Endometrial microvascular endothelial cells (primary cell): Measurements from ENCODE around the gene SLC6A15. TPM values are rescaled to one million over a fixed set of nuclear protein-coding genes. Genes with fewer than 3 reads are reported as not detected.

Experiments used
- in situ Hi-C: cut with HindIII; loops from 2 replicates; pipeline ENCODE4 v1.10.0; 2017; ENCODE audit warnings: low sequenced_read_pairs, low pct_unique_long_range_greater_than_20kb; ENCODE audit errors: inconsistent ontology term
- total RNA-seq: library from RNA; depleted of rRNA; stranded (reverse); fragments of >200 nt; gene quantifications from one replicate; pipeline ENCODE4 v1.2.3, GENCODE V29; 2015; ENCODE audit errors: inconsistent ontology term

Gene SLC6A15
- total RNA-seq = 3.4 TPM

DNA sequence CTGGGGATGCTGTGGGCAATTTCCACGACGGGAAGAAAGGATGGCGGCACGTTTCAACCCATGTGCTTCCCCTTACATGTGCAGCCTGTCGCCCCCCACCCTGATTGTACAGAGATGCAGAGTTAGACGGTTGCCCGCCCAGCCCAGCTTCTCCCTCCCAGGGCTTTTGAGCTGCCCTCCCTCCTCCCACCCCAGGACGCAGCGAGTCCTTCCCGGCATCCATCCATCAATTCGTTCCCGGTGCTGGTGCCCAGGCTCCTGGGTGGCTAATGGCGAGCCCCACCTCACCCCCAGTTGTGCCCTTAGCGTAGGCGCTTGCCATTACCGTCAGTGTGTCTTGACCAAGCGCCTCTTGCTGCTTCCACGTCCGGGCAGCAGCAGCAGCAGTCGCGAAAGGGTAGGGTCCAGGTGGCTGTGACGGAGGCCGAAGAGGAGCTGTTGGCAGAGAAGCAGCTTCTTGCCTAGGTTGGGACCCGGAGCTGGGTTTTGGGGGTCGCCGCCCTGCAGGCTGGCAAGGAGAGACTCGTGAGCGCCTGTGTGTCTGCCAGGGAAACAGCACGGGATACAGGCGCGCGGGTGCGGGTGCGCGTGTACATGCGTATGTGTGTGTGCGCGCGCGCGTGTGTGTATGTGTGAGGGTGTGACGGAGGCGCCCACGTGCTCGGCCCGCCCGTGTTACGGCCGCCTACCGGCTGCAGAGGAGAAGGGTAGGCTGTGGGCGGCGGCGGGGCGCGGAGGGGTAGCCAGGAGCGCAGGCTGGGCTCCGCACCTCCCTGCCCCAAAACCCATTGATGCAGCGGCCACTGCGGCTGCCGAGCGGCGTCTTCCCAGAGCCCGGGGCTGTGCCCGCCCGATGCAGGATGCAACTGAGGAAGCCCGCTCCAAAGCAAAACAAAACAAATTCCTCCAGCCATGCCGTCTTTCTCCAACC lies at the start of gene SLC6A15:
Gene SLC6A15 (minus strand): TSS at position 602 of the 931 bp plus-strand sequence. CDS start 20,679 bp downstream, outside the sequence.
- in situ Hi-C loops = no loop called here

DNA sequence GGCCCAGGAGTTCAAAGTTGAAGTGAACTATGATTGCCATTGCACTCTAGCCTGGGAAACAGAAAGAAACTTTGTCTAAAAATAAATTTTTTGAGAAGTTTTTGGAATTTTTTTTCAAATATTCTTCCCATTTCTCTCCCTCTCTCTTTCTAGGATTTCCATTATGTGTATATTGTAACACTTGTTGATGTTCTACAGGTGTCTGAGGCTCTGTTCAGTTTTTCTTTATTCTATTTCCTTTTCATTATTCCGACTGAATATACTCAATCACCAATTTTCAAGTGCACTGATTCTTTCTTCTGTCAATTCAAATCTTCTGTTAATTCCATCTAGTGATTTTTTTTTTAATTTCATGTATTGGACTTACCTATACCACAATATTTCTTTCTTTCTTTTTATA lies 48.3 kb upstream of the SLC6A15 start:
- in situ Hi-C loops = no loop called here

DNA sequence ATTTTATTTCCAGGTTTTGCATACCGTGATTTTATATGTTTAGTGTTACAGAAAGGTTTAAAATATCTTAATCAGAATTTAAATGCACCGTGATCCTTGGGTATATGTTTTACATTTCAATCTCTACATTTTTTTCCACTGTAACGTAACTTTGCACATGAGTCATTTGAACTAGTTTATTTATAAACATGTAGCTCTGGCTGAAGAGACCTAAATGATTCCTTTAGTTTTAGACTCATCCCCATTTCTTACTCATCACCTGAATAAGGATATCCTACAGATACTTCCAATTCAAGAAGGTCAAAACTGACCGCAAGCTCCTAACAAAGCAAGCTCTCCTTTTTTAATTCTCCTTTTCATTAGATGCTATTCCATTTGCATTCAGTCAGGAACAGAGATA lies 42.7 kb upstream of the SLC6A15 start:
- in situ Hi-C loops = no loop called here

DNA sequence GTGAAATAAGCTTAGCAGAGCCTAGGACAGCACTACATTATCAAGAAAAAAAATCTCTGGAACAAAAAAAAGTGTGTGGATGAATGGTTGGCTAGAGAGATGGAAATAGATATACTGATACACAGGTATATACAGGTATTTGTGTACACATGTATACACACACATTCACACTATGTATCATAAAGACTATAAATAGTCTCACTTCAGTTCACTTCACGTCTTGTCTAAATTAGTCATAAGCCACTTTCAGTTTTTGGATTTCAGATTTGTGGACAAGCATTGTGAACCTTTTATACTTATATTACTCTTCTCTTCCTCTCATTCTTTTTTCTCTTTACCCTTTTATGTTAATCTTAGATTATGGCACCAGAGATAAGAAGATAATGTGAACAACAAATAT lies 41.8 kb upstream of the SLC6A15 start:
- in situ Hi-C loops = no loop called here

DNA sequence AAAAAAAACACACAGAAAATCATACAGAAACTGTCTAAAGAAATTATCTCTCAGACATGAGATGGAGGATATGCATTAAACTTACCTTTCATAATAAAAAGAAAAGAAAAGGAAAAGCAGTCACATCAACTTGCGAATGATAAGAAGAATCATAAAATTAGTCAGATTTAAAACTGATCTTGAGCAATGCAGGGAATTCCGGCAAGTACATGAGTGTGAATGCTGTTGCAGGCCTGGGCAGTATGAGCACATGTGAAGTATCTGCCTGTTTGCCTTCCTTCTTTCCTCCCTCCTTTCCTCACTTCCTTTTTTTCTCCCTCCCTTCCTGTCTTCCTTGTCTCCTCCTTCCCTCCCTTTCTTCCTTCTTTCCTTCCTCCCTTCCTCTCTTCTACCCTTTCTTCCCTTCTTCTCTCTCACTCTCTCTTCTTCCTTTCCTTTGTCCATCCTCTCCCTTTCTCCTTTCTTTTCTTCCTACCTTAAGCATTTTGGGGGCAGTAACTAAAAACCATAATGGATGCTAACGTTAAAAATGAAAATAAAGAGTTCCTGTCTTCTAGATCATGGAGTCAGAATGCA lies 38.5 kb upstream of the SLC6A15 start:
- in situ Hi-C loops = no loop called here

DNA sequence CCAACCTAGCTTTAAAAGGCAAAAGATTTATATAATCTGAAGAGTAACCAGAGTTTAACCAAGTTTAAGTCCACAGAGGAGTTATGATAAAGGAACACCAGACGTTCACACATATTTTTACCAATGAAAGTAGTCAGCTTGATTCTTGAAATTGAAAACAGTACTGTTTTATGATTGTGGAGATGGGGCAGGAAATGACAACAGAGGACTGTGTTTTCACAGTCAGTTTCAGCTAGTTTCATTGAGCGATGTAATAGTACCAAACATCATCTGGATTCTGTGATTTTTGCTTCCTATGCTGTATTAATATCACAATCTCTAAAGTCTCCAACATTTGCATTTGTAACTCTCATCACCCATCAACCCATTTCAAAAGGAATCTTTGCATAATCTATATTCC lies 34.2 kb upstream of the SLC6A15 start:
- in situ Hi-C loops = no loop called here

DNA sequence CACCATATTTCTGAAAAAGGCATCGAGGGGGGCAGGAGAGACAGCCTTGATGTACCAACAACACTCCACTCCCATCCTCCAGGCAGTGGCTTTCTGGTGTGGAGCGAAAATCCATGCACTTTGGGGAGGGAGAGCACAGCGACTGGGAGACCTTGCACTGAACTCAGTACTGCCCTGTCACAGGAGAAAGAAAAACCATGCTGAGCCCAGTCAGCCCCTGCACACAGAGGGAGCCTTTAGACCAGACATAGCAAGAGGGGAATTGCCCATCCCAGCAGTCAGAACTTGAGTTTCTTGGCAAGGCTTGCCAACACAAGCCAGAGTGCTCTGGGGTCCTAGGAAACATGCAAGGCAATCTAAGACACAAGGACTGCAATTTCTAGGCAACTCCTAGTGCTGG lies 24.8 kb upstream of the SLC6A15 start:
- in situ Hi-C loops = no loop called here

DNA sequence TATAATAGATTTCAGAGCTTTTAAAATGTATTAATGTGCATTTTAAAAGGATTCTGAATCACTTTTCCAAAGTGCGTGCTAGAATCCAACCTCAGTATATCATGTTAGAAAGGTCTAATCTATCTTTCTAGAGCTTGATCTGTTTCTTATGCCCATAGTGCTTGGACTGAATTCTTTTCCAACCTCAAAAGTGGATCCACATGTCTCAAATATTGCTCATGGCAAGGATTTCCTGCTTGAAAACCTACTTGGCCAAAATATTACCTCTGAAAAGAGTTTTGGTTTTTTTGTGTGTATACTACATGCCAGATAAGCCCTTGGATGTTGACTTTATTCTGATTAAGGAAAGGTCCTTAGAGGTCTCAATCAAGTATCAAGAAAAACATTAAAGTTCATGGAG lies 16.9 kb upstream of the SLC6A15 start:
- in situ Hi-C loops = no loop called here

DNA sequence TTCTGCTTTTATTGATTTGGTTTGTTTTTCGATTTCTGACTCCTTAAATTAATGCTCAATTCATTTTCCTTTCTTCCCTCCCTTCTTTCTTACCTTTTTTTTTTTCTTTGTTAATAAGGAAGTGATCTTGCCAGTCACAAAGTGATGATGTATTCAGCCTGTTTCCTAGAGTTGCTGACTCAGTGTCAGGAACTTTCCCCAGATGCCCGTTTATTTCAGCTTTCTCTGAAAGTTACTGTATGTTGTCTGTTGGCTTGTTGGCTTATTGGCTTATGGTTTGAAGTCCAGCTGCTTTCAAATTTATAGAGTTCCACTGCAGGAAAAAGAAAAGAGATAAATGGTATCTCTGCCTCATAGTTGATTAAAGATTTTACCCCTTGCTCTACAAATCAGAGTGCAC lies 12.4 kb upstream of the SLC6A15 start:
- in situ Hi-C loops = no loop called here

DNA sequence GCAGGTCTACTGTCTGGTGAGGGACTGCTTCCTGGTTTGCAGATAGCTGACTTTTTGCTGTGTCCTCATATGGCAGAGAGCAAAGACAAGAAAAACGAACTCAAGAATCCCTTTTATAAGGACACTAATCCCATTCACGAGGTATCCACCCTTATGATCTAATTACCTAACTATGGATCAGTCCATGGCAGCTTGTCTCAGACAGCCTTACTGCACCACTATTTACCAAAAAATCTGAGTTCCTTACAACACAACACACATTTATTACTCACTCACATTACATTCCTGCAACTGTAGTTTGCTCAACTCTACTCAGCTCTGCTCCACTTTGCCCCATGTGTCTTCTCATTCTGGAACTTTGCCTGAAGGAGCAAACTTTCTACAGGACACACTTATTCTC lies 10.1 kb upstream of the SLC6A15 start:
- in situ Hi-C loops = no loop called here

DNA sequence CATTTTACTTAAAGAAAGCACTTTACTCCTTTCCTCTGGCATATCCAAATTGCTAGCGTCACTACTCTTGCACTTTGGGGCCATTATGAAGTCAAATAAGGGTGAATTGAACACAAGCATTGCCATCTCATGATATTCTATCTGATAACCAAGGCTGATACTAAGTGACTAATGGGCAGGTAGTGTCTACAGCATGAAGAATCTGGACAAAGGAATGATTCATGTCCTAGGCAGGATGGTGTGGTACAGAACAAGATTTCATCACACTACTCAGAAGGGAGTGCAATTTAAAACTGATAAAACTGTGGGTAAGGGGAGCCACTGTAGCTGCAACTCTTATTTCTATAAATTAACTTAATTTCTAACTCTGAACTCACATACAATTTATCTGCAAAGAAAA lies 7.7 kb upstream of the SLC6A15 start:
- in situ Hi-C loops = no loop called here

DNA sequence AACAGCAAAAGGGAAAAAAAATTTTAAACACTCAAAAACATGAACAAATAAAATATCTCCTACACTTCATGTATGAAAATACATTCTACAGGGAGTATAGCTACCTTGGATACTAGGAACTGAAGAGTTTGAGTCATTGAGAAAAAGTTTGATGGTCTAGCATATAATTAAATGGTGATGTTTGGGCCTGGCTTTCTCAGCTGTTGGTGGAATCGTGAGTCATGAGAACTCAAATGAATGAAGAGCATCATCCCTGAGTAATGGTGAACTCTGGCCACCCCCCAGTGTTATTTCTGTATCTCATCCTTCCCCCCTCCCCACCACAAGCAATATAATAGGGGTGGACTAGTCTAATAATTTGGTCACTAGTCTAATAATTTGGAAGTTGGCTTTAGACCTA lies 6.7 kb upstream of the SLC6A15 start:
- in situ Hi-C loops = no loop called here

DNA sequence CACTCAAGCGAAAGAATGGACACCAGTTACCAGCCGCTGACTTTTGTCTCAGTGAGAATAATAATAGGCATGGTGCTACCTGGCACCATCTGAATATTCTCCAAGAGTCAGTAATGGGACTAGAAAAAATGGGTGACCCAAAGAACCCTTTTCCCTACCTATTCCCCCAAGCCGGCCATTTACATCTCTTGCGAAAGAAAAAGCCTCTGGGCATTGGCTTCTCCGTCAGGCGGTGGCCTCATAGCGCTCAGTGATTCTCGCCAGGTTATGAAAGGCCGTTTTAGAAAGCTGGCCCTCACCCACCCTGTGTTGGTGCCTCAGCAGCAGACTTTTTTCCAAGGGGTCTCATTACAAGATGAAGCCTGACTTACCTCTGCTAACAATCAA lies 523 bp upstream of the SLC6A15 start:
- in situ Hi-C loops = no loop called here

DNA sequence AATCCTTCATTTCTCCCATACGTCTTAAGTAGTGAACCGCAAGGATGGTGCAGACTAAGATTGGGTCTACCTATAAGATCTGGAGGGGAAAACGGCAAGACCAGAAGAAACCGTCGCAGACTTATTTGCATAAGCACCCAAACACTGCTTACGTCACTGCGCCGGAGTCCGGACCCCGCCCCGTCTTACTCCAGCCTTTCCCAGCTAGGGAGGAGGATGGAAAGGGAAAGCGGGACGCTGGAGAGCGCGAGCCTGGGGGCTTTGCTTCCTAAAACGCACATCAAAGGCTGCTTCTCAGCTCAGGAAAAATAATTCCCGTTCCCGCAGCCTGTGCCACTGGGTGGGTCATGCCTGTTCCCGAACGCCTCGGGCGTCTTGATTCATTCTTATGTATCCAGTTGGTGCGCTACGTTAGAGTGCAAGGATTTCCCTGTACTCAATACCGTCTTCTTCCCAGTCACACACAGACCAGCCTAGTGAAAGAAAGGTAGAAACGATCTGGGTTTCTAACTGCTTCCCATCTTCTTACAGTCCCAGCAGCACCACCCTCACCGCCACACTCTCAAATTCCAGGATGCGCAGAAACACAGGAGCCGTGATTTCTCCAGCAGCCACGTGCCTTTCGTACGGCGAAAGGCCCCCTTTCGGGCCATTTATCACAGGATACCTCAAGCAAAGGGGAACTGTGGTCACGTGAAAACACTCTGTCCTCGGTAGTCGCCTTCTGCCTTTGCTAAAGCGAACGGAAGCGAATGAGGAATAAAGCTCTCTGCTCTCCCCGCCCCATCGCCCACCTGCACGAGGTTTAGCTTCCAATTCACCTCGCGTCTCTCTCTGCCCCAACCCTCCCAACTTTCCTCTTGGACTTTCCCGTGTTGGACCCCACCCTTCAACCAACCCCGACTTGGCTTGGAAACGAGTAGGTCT lies 1.1 kb downstream of the SLC6A15 start:
- in situ Hi-C loops = no loop called here

DNA sequence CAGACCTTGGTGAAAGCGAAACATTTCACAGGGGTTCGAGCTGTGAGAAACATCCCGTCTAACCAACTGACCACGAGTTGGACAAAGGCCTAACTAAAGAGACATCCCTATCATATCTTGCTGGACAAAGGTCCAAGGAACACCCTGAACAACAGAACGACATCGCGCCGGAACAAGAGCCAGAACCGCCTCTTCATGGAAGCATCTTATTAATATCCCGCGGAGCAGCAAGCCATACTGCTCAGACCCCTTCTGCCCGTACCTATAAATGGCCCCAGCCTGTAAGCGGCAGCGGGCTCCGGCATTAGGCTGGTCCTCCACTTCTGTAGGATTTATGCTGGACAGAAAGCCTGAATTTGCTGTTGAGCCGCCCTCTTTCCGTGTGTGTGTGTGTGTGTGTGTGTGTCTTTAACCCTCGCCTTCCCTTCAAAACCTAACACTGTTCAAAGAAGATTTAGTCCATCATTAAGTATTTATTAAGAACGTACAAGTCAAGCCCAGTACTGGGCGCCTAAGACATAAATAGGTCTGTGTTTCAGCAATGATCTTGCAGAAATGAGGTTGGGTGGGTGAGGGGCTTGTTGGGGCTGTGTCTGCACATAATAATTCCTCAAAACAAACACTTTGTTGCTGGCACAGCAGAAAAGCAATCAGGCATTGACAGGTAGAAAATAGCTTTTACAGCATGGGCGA lies 1.9 kb downstream of the SLC6A15 start:
- in situ Hi-C loops = no loop called here

DNA sequence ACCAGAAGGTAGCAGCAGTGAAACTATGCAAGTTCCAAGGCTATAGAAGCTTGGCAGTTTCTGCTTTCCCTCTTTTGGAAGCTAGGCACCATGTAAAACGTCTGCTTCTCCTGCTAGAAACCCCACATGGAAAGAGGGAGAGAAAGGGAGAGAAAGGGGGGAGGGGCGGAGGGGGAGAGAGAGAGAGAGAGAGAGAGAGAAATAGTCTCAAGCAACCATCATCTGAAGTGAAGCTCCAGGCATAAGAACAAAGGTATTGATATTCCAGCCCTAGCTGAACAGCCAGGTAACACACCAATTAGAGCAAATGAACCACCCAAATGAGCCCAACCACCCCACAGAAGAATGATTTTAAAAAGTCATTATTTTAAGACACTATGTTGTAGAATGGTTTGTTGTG lies 8.5 kb downstream of the SLC6A15 start:
- in situ Hi-C loops = no loop called here

DNA sequence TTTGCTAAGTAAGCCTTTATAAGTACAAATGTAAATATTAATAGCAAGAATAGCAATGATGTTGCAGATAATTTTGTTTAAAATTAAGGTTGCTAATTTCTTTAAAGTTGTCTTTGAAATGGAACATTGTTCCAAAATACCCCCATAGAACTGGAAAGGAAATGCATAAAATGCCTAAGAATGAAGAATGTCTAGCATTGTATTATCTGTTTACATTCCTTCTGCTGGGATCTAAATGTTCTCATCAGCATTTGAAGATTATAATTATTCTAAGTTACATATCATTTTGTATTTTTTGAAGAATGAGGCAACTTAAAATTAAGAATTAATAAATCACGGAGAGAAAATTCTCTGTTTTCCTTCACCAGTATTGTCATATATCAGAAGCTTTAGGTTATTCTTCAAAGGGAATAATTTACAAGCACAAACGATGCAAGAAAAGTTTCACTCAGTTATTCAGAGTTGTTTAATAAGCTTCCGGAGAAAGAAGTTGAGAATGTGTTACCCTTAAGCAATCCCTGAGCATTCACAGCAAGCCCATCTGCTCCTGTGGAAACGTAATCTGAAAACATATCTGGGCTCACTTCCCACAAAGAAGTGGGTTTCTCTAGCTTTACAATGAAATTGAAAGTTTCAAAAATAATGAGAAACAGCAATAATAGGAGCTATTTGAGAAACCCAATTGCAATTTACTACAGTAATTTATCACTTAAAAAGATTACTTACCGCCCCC lies 21.3 kb downstream of the SLC6A15 start:
- in situ Hi-C loops = no loop called here

DNA sequence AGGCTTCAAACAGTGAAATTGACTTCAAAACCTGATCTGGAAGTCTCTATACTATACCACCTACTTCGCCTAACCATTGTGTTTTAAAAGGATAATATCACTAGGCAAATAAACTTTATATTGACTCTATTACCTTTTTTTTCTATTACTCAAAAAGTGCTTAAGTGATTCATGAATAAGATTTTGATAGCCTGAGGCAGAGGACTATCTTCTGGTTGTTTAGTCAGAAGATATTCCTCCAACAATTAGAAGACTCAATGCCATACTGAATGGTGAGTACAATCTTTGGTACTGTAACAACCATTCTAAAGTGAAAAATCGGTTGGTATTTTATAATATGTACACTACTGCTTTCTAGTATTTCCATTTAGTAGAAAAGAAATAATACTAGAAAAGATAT lies 22.8 kb downstream of the SLC6A15 start:
- in situ Hi-C loops = no loop called here
